ENCODE results near the gene SKAP1.

DNA sequence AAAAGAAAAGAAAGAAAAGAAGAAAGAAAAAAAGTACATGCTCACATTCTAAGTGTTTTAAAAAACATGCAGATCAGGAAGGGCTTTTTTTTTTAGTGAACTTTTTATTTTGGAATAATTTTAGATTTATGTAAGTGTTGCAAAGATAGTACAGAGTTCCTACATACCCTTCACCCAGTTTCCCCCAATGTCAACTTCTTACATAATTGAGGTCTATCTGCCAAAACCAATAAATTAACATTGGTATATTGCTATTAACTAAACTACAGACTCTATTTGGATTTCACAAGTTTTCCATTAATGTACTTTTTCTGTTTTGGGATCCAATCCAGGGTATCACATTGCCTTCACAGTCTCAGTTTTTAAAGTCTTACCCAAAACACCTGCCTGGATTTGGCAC, 81.7 kb downstream of the SKAP1 start:
- no peak for TF ChIP-seq EZH2 (IDR thresholded peaks at IDR 0.05; ENCODE audit: borderline replicate concordance, low read length)
- TF ChIP-seq, protein P1, sequence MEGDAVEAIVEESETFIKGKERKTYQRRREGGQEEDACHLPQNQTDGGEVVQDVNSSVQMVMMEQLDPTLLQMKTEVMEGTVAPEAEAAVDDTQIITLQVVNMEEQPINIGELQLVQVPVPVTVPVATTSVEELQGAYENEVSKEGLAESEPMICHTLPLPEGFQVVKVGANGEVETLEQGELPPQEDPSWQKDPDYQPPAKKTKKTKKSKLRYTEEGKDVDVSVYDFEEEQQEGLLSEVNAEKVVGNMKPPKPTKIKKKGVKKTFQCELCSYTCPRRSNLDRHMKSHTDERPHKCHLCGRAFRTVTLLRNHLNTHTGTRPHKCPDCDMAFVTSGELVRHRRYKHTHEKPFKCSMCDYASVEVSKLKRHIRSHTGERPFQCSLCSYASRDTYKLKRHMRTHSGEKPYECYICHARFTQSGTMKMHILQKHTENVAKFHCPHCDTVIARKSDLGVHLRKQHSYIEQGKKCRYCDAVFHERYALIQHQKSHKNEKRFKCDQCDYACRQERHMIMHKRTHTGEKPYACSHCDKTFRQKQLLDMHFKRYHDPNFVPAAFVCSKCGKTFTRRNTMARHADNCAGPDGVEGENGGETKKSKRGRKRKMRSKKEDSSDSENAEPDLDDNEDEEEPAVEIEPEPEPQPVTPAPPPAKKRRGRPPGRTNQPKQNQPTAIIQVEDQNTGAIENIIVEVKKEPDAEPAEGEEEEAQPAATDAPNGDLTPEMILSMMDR (conservative IDR thresholded peaks at IDR 0.05 in 1 of 2, IDR thresholded peaks at IDR 0.05 in 1 of 2; ENCODE audit: extremely low read depth in 1 of 2, insufficient read depth in 1 of 2, low read depth in 1 of 2, low read length in 2 of 2), result no peak

All from mammary epithelial cell (primary cell).